Keratinocyte (primary cell): Measurements from ENCODE around the gene FARP1. TPM values are rescaled to one million over a fixed set of nuclear protein-coding genes. Genes with fewer than 3 reads are reported as not detected.

Experiments used
- DNase-seq: peaks from one replicate; pipeline ENCODE4 v3.0.0-alpha.2; 2011; ENCODE audit warnings: low read depth, missing footprints, low spot score
- FAIRE-seq: peaks from 2 replicates; lab custom pipeline; 2011; peaks lifted over from hg19 to GRCh38; lab: Jason Lieb, UNC
- H2AFZ ChIP-seq: 2 replicates; pipeline ENCODE4 v1.6.0; 2012; ENCODE audit warnings: low read length, control low read depth, inconsistent platforms; ENCODE audit not compliant: control insufficient read depth
- H3K27ac ChIP-seq: 2 replicates; pipeline ENCODE4 v1.5.1; 2011; ENCODE audit warnings: low read length; ENCODE audit not compliant: control insufficient read depth, insufficient read depth
- H3K27me3 ChIP-seq: 3 replicates; pipeline ENCODE4 v1.6.0; 2011; ENCODE audit warnings: low read length; ENCODE audit not compliant: control insufficient read depth, insufficient read depth; ENCODE audit errors: extremely low read depth
- H3K36me3 ChIP-seq, 2 experiments: 2 replicates in 1 of 2; 3 replicates in 1 of 2; pipeline ENCODE4 v1.5.1; 2011; ENCODE audit warnings: low read length in 2 of 2, mild to moderate bottlenecking in 1 of 2; ENCODE audit not compliant: control insufficient read depth in 2 of 2, insufficient read depth in 2 of 2; ENCODE audit errors: extremely low read depth in 1 of 2
- H3K4me1 ChIP-seq: 3 replicates; pipeline ENCODE4 v1.5.1; 2011; ENCODE audit warnings: low read length; ENCODE audit not compliant: control insufficient read depth, insufficient read depth; ENCODE audit errors: extremely low read depth
- H3K4me2 ChIP-seq: 3 replicates; pipeline ENCODE4 v1.6.0; 2011; ENCODE audit warnings: low read depth, low read length; ENCODE audit not compliant: control insufficient read depth, insufficient read depth; ENCODE audit errors: extremely low read depth
- H3K4me3 ChIP-seq, 3 experiments: fragments of 200-600 bp in 1 of 3; sonication (generic) in 1 of 3; 2 replicates in 2 of 3; 3 replicates in 1 of 3; pipeline ENCODE4 v1.5.1; 2011 to 2016; ENCODE audit warnings: low read length in 3 of 3, mild to moderate bottlenecking in 3 of 3, control low read depth in 2 of 3, inconsistent platforms in 1 of 3, low read depth in 1 of 3, mixed read lengths in 1 of 3, mixed run types in 1 of 3, moderate library complexity in 1 of 3; ENCODE audit not compliant: control insufficient read depth in 2 of 3, insufficient read depth in 2 of 3; ENCODE audit errors: extremely low read depth in 1 of 3
- H3K79me2 ChIP-seq: 2 replicates; pipeline ENCODE4 v1.6.0; 2012; ENCODE audit warnings: low read length; ENCODE audit not compliant: control insufficient read depth, insufficient read depth
- H3K9ac ChIP-seq: 3 replicates; pipeline ENCODE4 v1.6.0; 2011; ENCODE audit warnings: low read length; ENCODE audit not compliant: control insufficient read depth, insufficient read depth; ENCODE audit errors: extremely low read depth
- H3K9me1 ChIP-seq: 3 replicates; pipeline ENCODE4 v1.6.0; 2011; ENCODE audit warnings: low read length; ENCODE audit not compliant: control insufficient read depth, insufficient read depth; ENCODE audit errors: extremely low read depth
- H3K9me3 ChIP-seq: 2 replicates; pipeline ENCODE4 v1.5.1; 2012; ENCODE audit warnings: low read depth, low read length; ENCODE audit not compliant: control insufficient read depth
- H4K20me1 ChIP-seq: 3 replicates; pipeline ENCODE4 v1.6.0; 2011; ENCODE audit warnings: low read length; ENCODE audit not compliant: control insufficient read depth, insufficient read depth; ENCODE audit errors: extremely low read depth
- CTCF ChIP-seq, 3 experiments: IDR thresholded peaks in 1 of 3; conservative IDR thresholded peaks in 1 of 3; optimal IDR thresholded peaks in 1 of 3; 2 replicates in 2 of 3; 3 replicates in 1 of 3; pipeline versions ENCODE3 to v1.5.1; 2011; ENCODE audit warnings: low read length in 3 of 3, mild to moderate bottlenecking in 3 of 3, moderate library complexity in 2 of 3, control low read depth in 1 of 3, inconsistent platforms in 1 of 3; ENCODE audit not compliant: insufficient read depth in 2 of 3; ENCODE audit errors: extremely low read depth in 1 of 3
- EZH2 ChIP-seq: IDR thresholded peaks from one replicate; pipeline ENCODE4 v1.6.1; 2012; ENCODE audit warnings: inconsistent platforms, mild to moderate bottlenecking, low read length, moderate library complexity
- dilution Hi-C: fragments of 300-500 bp; cut with MboI; formaldehyde crosslinking; loops from one replicate; pipeline ENCODE4 v1.7.0; 2020; ENCODE audit warnings: low sequenced_read_pairs; ENCODE audit not compliant: extremely low pct_ligation_motif_present
- polyA plus RNA-seq, 5 experiments: library from polyadenylated mRNA; depleted of rRNA in 3 of 5; stranded (reverse) in 3 of 5; stranded (forward) in 1 of 5; unstranded in 1 of 5; fragments of >200 nt; gene quantifications; 1 replicate in 1 of 5; 2 replicates in 3 of 5; 3 replicates in 1 of 5; pipeline versions ENCODE4 v1.2.1 to v1.2.3, GENCODE V29; 2011 to 2012; ENCODE audit warnings: missing spikeins in 2 of 5, low read depth in 1 of 5, low replicate concordance in 1 of 5

Gene FARP1
- polyA plus RNA-seq, 1 donor (not counting 4 experiments of a cell fraction or from before 2014, with no cell fraction given): 10.3 TPM

- Histone ChIP-seq H2AFZ (no peak overlapping the region), H3K9ac (no peak overlapping the region), H3K9me1 (no peaks in the 10 kb centered on the region), H4K20me1 (no peaks in the 10 kb centered on the region), H3K79me2 (no peaks in the 10 kb centered on the region), H3K4me1 (no peaks in the 10 kb centered on the region), H3K9me3 (no peaks in the 10 kb centered on the region), H3K4me2 (no peak overlapping the region), H3K27ac (no peak overlapping the region), H3K4me3 (no peak overlapping the region), H3K36me3 (no peaks in the 10 kb centered on the region), H3K27me3 (no peaks in the 10 kb centered on the region)
- TF ChIP-seq CTCF (optimal IDR thresholded peaks at IDR 0.05 in 1 of 3, IDR thresholded peaks at IDR 0.05 in 1 of 3, conservative IDR thresholded peaks at IDR 0.05 in 1 of 3; ENCODE audit: extremely low read depth in 1 of 3, insufficient read depth in 2 of 3, low read length in 3 of 3) (no peak), EZH2 (no peak)
- dilution Hi-C loops: no loop called here
- DNase-seq: no peak
- FAIRE-seq: no peak
Measured at GRCh38 chr13:98335721-98336120, 192.8 kb downstream of the FARP1 start.

- Histone ChIP-seq H3K9ac (no peak overlapping the region), H3K36me3 (no peaks in the 10 kb centered on the region), H3K9me1 (no peaks in the 10 kb centered on the region), H3K4me3 (no peak overlapping the region), H3K9me3 (no peaks in the 10 kb centered on the region), H3K4me2 (no peak overlapping the region), H4K20me1 (no peaks in the 10 kb centered on the region), H2AFZ (no peak overlapping the region), H3K79me2 (no peaks in the 10 kb centered on the region), H3K27ac (no peak overlapping the region), H3K27me3 (no peaks in the 10 kb centered on the region), H3K4me1 (no peaks in the 10 kb centered on the region)
- FAIRE-seq (no peak), DNase-seq (no peak)
- TF ChIP-seq EZH2 (no peak), CTCF (optimal IDR thresholded peaks at IDR 0.05 in 1 of 3, IDR thresholded peaks at IDR 0.05 in 1 of 3, conservative IDR thresholded peaks at IDR 0.05 in 1 of 3; ENCODE audit: extremely low read depth in 1 of 3, insufficient read depth in 2 of 3, low read length in 3 of 3) (no peak)
- dilution Hi-C loops: no loop called here
Measured at GRCh38 chr13:98338310-98338709, 195.4 kb downstream of the FARP1 start.
